HG02973 (cell line): ENCODE data around the gene PBOV1.

Source experiments
- ATAC-seq: cut with Tn5 transposase; IDR thresholded peaks from one replicate; pipeline ENCODE4 v1.9.1; 2021; ENCODE audit warnings: moderate library complexity; ENCODE audit not compliant: unreplicated experiment

PBOV1 gene

DNA sequence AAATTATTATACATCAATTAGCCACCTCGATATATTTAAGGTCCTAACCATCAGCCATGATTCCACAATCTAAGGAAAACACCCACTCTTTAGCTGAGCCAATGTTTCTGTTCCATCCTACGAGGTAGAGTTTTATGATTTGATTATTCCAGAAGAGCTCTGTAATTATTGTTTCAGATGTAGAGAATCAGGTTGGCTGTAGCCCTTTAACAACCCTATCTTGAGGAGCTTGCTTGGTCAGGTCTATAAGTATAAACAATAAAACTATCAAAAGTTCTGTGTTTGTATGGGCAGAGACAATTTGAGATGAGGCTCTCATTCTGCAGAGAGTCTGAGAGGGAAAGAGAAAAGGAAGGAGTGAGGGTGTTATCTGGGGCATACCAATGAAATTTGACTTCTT, at the start of gene PBOV1:
PBOV1 (minus strand) TSS at position 43 of the 400 bp plus-strand sequence. CDS start 96 bp downstream, outside the sequence.
- no peak for ATAC-seq

DNA sequence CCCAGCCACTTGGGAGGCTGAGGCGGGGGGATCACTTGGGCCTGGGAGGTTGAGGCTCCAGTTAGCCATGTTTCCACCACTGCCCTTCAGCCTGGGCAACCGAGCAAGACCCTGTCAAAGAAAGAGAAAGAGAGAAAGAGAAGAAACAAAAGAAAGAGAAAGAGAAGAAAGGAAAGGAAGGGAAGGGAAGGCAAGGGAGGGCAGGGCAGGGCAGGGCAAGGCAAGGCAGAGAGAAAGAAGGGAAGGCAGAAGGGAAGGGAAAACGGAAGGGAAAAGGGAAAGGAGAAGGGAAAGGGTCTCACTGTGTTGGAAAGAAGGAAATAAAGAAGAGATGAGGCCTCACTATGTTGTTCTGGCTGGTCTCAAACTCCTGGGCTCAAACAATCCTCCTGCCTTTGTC, 47.8 kb upstream of the PBOV1 start:
- ATAC-seq = no peak

DNA sequence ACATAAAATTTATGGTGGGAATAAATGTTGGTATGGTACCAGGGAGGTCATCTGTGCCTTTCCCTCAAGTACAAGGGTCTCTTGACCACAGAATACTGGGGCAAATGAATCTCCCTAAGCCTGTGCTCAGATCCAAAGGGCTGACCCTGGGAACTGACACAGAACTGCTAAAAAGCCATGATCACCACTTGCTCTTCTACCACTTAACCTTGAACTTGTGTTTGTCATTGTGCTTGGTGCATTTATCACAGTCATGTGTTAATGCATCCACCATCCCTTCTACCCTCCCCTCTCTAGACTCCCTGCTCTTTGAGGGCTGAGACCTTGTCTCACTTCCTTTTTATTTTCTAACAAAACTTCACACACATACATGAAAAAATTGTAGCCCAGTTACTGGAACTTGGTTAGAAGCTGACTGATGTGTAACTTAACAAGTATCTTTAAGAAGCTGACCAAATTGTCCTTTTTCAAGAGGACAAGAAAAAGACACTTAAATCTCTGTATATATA, 46.1 kb upstream of the PBOV1 start:
- no peak for ATAC-seq

DNA sequence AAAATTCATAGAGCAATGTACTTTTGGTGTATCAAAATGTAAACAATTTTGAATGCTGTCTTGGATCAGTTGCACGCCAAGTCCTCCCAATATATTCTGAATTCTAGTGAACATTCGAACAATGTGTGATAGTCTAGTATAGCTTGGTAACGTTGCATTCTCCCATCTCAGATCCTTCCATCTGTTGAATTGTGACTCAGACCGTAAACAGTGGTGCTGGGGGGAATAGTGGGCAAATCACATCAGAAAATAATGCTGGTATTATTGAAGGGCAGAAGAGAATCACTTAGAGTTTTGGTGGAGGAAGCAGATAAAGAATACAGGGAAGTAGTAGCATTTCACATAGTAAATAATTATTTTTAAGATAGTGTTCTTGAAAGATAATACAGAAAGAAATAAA, 45.7 kb upstream of the PBOV1 start:
- no peak for ATAC-seq

DNA sequence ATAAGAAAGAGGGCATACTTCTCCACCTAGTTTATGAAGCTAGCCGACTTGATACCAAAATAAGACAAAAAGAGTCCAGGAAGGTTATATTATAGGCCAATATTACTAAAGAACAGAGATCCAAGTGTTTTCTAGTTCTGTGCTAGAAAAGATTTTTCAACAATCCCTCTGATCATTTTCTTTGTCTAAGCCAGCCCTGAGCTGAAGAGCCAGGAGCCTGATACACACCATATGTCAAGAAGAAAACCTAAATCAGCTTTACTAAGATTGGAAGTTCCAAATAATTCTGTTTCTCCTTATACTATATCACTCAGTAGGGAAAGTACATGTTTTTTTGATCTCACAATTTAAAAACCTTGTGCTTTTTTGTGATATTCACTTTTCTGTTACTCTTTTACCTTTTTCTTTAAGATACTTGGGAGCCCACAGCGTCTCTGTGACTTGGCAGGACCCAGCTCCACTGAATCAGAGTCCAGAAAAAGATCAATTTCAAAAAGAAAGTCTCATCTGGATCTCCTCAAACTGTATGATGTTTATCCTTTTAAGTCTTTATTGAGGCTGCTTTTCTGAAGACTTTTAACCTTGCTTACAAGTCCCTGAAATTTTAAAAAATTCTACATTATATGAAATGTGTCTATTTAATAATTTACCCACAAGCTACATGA, 43.0 kb upstream of the PBOV1 start:
- no peak for ATAC-seq

DNA sequence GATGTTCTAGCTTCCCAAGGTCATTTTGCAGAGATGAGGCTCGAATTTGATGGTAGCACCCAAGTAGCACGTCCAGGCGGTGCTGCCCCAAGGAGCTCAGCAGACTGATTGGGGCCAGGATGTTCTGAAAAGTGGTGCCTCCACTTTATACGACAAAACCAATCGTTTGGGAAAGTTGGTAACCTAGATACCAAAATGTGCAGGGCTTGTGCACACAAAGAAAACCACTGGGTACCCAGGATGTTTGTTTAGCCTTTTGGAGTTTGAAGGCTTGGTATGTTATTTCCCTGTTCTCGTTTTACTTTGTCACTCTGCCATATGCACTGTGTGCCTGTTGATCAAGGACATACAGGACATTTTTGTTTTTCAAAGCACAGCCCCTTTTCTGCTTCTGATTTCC, 40.7 kb upstream of the PBOV1 start:
- no peak for ATAC-seq

DNA sequence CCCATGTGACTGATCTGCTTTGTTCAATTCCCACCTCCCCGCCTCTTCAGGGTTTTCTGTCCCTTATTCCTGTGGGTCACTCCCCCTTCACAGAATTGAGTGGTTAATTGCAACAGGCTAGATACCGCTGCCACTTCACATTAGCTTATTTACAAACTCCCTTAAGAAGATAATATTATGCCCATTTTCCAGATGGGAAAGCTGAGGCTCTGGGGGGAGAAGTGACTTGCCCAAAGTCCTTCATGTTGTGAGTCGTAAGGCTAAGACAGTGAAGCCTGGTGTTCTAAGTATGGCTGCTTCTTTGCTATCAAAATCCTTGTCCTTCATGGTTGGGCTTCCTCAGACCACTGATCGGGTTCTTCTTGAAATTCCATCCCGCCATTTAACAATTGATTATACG, 39.9 kb upstream of the PBOV1 start:
- ATAC-seq = no peak

DNA sequence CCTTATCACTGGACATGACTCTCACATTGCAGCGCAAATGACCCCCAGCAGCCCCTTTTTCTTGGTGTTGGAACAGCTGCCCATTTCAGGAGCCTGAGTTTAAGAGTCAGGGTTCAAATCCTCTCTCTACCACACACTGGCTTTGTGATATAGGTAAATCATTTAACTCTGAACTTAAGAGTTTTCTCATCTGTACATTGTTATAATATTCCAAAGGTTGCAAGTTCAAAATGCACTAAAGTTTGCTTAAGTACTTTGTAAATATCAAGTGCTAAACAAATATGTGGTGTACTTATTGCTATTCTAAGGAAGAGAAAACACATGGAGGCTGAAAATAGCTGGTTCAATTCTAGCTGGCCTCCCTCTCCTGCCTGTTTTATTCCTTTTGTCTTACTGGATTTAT, 39.3 kb upstream of the PBOV1 start:
- ATAC-seq = no peak

DNA sequence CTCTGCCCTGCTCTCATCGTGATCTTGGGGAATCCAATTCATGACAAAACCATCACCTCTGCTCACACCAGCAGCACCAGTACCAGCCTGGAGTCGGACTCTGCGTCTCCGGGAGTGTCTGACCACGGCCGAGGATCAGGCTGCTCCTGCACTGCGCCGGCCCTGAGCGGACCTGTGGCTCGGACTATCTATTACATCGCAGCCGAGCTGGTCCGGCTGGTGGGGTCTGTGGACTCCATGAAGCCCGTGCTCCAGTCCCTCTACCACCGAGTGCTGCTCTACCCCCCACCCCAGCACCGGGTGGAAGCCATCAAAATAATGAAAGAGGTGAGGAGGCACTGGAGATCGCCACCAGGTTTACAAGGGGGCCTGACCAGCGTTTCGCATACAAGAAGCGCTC, 37.2 kb upstream of the PBOV1 start:
- ATAC-seq = no peak

DNA sequence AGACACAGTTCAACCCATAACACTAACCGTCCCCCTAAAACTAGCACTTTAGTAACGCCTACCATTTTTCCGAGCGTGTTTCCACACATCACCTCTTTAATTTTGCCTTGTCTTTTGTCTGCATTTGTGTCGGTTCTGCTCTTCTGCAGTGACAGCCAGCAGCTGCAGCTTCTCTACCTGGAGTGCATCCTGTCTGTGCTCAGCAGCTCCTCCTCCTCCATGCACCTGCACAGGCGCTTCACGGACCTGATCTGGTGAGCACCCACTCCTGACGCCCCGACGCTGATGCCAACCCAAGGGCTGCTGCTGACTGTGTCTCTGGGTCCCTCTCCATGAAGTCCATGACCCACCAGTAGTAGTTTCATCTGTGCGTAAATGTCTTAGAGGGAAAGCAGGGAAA, 35.4 kb upstream of the PBOV1 start:
- no peak for ATAC-seq

DNA sequence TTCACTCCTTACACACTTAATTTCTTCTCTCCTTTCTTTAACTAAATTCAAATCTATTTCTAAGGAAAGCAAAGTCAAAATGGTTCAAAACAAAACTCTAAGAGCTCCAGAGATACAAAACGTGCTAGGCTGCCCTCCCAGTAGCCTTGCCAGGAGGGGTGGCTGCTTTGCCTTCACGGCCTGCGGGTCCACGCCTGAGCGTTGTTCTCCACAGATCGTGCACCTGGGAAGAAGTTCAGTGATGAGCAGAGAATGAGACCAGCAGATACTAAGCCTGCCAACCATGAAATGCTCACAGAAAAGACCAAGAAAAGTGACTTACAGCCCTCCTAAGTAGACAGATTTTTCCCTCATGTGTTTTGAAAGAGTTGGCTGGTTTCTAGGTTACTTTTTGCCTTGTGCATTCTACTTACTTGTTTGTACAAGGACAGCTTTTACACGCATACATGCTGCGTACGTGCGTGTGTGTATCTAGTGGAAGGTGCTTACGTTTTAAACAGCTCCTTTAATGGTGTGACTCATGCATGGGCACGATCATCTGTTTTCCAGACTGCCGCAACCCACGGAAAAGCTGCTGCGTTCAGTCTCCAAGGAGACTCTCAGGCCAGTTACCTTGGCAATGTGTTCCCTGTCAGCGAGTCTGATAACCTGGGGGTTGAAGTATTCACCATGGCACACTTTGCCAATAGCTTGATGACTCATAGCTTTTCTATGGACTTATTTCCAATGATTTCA, 32.4 kb upstream of the PBOV1 start:
- no peak for ATAC-seq

DNA sequence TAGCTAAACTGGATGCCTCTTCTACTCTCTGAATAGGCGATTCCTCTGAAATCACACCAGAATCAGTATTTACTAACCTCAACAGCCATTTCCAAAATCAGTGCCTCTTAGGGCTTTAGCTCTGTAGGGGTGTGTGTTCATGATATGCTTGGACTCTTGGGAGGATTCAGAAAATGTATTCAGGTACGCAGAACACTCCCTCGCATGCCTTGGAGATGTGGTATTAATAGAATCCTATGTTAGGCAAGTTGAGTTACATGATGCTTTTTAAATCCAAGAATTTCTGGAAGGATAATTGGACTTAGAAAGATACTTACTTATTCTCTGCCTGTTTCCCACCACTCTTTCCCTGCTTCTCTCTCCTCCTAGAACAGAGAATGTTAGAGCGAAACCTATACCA, 31.8 kb upstream of the PBOV1 start:
- ATAC-seq = no peak

DNA sequence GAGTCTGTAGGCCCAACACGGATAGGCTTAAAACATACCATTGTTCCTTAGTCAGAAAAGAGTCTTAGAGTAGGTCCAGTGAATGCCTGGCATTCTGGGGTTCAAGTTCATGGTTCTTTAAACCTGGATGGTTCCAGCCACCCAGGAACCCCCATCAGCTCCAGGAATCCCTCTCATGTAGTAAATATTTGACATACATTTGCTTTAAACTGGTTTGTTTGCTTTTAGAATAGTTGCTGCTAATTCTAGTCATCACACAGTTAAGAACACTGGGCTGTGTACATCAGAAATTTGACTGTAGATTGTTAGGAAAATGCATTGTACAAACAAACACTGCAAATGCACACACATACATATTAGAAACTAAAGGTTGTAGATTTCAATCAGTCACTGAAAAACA, 30.6 kb upstream of the PBOV1 start:
- no peak for ATAC-seq

DNA sequence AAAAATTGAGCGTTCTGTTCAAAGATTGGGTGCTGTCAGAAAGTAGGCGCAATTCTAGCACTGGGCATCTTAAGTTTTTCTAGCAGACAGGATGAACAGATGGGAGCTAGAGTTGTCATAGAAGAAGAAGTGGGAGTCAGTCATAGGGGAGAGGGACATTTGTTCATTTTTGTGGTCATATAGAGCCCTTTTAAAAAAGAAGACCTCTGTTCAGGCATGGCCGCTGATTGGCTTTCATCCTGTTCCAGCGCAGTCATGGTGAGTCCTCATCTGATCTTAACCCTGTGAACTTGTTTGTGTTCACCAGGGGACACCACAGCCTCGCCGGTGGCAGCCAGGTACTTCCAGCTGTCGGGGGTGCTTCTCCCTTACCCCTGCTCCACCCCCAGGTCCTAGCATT, 29.7 kb upstream of the PBOV1 start:
- no peak for ATAC-seq

DNA sequence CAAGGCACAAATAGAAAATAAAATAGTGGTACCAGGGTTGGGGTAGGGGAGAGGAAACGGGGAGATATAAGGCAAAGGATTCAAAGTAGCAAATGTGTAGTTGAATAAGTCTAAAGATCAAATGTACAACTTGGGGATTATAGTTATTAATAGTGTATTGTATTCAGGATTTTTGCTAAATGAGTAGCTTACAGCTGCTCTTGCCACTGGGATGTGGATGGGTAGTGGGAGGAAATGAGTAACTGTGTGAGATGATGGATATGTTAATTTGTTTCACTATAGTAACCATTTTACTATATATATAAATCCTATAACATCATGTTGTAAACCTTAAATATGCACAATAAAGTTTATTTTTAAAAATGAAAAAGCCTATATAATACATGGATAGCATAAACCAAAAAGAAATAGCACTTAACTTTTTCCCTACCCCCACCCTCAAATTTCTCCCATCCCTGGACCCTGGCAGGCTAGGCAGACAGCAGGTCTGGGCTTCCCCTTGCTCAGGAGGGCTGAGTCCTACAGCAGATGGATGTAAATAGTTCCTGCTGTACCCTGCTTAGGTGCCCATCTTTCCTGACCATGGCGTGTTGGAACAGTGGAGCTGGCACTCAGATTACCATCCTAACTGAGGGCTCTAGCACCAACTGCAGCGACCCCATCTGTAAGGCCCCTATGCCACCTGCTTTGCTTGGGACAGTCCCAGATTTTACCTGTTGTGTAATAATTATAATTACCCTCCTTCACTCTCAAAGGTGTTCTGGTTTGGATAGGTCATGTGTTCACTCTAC, 28.6 kb upstream of the PBOV1 start:
- no peak for ATAC-seq

DNA sequence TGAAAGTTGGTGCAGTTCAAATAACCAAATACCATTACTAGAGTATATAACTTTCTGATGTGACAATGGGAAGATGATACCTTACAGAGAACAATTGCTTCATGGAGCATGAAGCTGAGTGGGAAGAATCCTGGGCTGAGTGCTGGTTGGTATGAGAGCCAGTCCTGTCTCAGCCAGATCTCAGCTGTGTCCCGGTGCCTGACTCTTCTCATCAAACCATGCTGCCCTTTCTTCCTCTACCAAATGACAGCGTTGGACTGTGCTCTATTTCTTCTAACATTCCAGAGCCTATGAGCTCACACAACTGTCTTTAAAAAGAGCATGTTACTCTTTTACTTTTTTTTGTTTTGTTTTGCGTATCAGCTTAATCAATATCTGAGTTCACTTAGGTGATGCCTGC, 27.5 kb upstream of the PBOV1 start:
- no peak for ATAC-seq

DNA sequence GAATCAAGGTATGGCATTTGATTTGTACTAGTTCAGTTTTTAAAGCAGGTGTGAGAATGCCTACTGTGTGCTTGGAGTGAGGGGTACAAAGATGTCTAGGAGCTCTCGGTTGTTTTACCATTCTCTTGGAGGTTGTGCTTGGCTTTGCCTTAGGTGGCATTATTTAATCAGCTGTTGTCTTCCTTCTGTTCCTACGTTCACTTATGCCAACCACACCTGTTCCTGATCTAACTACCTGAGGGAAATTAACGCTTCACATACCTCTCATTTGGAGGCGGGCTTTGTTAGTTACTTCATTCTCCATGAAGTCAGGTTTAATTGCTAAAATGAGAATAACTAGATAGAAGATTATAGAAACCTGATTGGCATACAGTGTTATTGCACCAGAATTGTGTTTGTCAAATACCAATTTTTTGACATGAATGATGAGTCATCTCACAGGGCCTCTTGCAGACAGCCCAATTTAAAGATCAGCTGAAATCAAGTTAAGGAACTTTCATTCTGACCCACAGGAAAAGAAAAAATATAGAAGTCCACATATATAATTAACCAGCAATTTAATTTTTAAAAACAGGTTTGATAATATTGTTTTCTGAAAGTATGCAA, 24.8 kb upstream of the PBOV1 start:
- no peak for ATAC-seq

DNA sequence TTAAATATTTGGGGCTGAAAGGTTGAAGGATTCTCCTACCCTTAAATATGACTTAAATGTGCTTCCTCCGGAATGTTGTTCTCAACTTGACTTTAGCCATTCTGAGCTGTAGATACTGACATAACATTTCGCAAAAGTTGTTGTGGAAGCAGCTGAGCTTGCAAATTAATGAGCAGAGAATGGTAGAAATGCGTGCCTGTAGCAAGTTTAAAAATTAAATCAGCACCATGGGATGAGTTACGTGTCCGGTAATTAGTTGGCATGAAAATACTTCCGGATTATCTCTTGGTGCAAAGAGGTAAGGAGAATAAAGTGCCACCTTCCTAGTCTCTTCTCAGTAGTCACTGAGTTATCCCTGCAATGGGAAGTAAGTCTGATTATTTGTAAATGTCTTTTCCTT, 23.6 kb upstream of the PBOV1 start:
- ATAC-seq = no peak

DNA sequence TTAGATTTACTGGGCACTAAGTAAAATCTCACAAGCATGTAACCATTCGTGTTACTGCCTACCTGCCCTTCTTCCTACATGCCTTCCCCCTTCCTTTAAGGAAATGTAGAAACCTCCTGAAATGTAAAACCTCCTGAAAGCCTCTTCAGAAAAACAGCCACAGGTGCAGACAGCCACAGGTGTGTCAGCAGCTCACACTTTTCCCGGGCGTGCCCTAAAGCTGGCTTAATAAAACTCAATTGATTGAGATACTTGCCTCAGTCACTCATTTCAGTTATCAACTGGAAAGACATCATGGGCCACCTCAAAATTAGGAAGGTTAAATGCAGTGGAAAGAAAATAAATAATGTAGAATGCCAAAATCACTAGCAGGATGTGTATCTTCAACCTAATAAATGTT, 23.1 kb upstream of the PBOV1 start:
- ATAC-seq = no peak

DNA sequence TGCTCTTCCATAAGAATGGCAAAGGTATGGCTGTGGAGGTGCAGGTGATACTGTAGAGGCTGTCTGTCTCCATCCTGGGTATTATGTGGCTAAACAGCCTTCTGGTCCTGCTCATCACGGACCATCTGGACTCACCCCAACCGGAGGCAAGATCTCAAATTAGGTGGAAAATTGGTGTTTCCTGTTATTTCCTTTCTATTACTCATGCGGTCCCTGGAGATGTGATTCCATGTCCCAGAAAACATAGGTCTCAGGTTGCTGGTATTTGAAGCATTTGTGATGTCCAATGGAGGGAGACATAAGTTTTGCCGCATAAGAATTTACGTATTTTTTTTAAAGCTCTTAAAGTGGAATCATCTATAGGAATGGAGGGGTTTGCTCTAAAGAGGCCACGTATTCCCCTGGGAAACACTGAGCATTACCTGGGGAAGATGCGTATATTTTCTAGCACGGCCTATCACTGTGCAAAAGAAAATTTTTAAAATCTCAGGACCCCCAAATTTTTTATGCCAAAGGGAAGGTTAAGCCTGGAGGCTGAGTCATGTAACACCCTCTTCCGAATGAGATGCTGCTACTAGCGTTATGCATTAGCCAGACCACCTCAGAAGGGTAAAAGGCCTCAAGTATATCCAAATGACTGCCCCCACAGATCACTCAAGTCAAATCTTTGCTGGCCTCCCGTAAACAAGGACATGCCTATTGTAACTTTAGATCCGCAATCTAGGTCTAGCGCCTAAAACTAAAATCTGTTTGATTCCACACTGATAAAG, 22.4 kb upstream of the PBOV1 start:
- ATAC-seq = no peak

DNA sequence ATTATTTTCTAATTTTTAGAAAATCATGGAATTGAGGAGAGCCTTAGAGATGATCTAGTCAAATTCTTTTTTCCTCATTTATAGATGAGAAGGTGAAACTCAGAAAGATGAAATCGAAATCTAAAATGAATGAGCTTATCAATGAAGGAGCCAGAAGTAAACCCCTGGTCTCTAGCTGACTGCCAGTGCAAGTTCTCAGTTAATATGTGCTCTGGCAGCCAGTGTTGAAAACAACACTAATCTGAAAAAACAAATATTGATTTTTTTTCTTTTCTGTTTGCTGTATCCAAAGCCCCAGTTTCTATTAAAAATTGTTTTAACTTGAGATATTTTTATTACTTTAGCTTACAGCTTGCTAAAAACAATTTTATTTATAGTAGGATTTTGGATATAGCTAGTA, 21.5 kb upstream of the PBOV1 start:
- no peak for ATAC-seq
